ENCODE results near the gene HSPA5. TPM values are rescaled to one million over a fixed set of nuclear protein-coding genes. Genes with fewer than 3 reads are reported as not detected.

HSPA5 gene
- total and polyA plus RNA-seq, 2 donors (not counting 1 experiment from before 2014, with no cell fraction given), result 40.1 to 94.5 TPM

GRCh38 chr9:125241863-125242739 lies 958 bp upstream of the HSPA5 start:
- H3K27ac ChIP-seq (ENCODE audit: low read length in 2 of 2), result peak overlapping the region; percentile 98 to 99
- Mint-ChIP-seq H3K4me1 (peaks cover 41% of the 10 kb centered on the region), H3K27ac (peak overlapping the region; percentile 93), H3K4me3 (peak overlapping the region; percentile 95), H3K27me3 (no peaks in the 10 kb centered on the region), H3K9me3 (ENCODE audit: insufficient read depth) (no peaks in the 10 kb centered on the region)
- H3K9me3 ChIP-seq (ENCODE audit: control extremely low read depth in 1 of 3, control insufficient read depth in 2 of 3, insufficient read depth in 1 of 3, low read length in 2 of 3), result no peaks in the 10 kb centered on the region
- H3K4me3 ChIP-seq (ENCODE audit: control extremely low read depth in 1 of 5, extremely low read depth in 1 of 5, insufficient read depth in 1 of 5, low read depth in 2 of 5, low read length in 4 of 5), result peak overlapping the region; percentile 79 to 98 (median 82)
- H2AFZ ChIP-seq (ENCODE audit: insufficient read depth, low read depth, low read length, poor library complexity, severe bottlenecking), result peak overlapping the region; percentile 99
- peak overlapping the region; percentile 95 for H3K4me2 ChIP-seq (replicated peaks; ENCODE audit: low read depth, low read length, poor library complexity, severe bottlenecking)
- 16% methylated on average over 18 of the region's 27 CpGs for WGBS (ENCODE audit: insufficient coverage)
- H3K4me1 ChIP-seq (ENCODE audit: control insufficient read depth in 2 of 2, insufficient read depth in 2 of 2, low read length in 2 of 2), result peaks cover 16 to 24% of the 10 kb centered on the region in 2 donors
- peaks cover 39% of the 10 kb centered on the region for H3K79me2 ChIP-seq (ENCODE audit: control insufficient read depth, insufficient read depth, low read length)
- TF ChIP-seq CTCF (IDR thresholded peaks at IDR 0.05) (no peak), EZH2 (IDR thresholded peaks at IDR 0.05; ENCODE audit: borderline replicate concordance, insufficient read depth, low read depth, low read length, poor library complexity, severe bottlenecking) (no peak)
- H4K20me1 ChIP-seq (ENCODE audit: control insufficient read depth, insufficient read depth, low read length, poor library complexity, severe bottlenecking), result peaks cover 10% of the 10 kb centered on the region
- POLR2A ChIA-PET, result interaction anchor here (0.6 to 2.4 kb wide), 6 partner anchors 13 to 1142 kb away, joined by 4 to 25 read pairs (median 4); partner anchors contain the start of genes GAPVD1 and RABEPK
- peak overlapping the region; percentile 99 for H3K9ac ChIP-seq (ENCODE audit: low read length)
- peak; percentile 1 for ATAC-seq (ENCODE audit: low read depth)
- no peaks in the 10 kb centered on the region for H3K27me3 ChIP-seq (replicated peaks in 1 of 4; ENCODE audit: control extremely low read depth in 1 of 4, control insufficient read depth in 3 of 4, insufficient read depth in 4 of 4, low read length in 3 of 4)
- intact Hi-C loops (cut with micrococcal nuclease), result loop anchor here (1.0 to 5.0 kb wide), 7 partner anchors 19 to 505 kb away; partner anchors contain the start of genes ARPC5L, GAPVD1, NR6A1 and PBX3
- CTCF ChIA-PET, result interaction anchor here (0.6 to 2.4 kb wide), 3 partner anchors 19 to 128 kb away, joined by 3 to 14 read pairs (median 4); partner anchors contain the start of gene GAPVD1
- H3K36me3 ChIP-seq (replicated peaks in 1 of 2; ENCODE audit: control extremely low read depth in 1 of 2, control insufficient read depth in 1 of 2, extremely low read depth in 1 of 2, insufficient read depth in 2 of 2, low read length in 1 of 2), result peaks cover 8 to 28% of the 10 kb centered on the region in 2 experiments
- DNase-seq, result no peak
